Hindlimb muscle (tissue), 1 donor: ENCODE measurements around the gene ABLIM3. TPM values are rescaled to one million over a fixed set of nuclear protein-coding genes. Genes with fewer than 3 reads are reported as not detected.
"Not testable (repeated sequence)": the region's sequence is repeated elsewhere in the genome, so short reads cannot be mapped to it uniquely, and the experiment has no call there.

Source experiments
- DNase-seq: peaks from one replicate; pipeline ENCODE4 v3.0.0-alpha.2; 2013
- polyA plus RNA-seq: library from polyadenylated mRNA; unstranded; fragments of 120-200 nt; gene quantifications from one replicate; pipeline ENCODE4 v1.2.1, GENCODE V29; 2013; ENCODE audit not compliant: insufficient read length

Gene ABLIM3
- polyA plus RNA-seq, 1 donor = 91.2 TPM

DNA sequence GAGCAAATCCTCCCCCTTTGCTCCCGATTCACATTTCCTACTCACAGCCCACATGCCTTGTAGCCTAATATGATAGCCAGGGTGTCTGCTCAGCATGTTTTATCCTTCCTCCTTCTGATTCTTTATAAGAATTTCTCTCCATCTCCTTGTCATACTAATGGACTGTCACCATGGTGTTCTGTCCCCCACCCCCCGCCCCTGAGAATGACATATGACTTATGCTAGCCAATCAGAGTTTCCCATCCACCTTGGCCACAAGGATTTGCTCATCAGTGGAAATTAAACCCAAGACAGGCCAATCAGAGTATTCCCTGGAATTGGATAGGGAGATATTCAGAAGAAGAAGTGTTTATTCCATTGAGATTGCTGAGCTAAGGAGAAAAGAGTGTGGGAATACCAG, 16.0 kb downstream of the ABLIM3 start:
- DNase-seq = no peak

DNA sequence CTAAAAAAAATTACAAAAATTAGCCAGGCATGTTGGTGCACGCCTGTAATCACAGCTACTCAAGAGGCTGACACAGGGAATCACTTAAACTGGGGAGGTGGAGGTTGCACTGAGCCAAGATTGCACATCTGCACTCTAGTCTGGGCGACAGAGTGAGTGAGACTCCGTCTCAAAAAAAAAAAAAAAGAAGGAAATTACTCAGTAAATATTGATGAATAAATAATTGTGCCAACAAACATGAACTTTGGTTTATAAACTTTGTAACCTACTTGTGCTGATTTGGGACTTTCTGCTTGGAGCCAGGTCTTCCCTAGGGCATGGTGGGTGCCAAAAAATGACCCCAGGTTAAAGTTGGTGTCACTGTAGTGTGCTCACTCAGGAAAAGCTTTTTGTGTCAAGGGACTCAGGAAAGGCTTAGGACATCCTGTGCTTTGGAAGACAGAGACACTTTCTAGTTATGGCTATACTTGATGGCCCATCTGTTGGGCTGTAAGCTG, 19.0 kb downstream of the ABLIM3 start:
- DNase-seq = no peak

DNA sequence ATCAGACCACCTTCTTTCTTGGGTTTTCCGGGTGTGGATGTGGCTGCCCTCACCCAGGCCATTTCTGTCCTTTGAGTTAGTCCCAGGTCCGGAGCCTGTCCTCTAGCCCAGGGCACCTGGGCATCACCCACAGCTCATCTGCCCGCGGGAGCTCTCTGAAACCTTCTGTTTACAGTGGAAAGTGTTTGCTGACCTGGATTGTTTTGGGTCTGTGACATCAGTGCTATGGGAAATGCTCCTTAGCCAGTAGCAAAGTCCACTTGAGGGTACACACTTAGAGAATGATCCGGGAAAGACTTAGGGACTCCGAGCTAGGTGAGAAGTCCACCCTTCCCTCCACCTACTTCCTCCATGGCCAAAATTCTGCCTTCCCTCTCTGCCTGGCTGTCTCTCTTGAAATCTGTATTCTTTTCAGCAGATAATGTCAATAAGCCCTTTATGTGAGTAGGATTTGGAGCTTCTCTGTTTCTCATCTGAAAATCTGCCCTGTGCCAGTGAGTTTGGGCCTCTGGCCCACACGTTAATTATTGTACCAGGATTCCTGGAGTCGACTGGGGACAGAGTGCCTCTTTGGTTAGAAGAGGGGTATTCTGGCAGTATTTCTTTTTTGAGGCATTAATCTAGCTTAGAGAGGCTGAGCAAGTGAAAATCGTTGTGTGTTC, 19.9 kb downstream of the ABLIM3 start:
- no peak for DNase-seq

DNA sequence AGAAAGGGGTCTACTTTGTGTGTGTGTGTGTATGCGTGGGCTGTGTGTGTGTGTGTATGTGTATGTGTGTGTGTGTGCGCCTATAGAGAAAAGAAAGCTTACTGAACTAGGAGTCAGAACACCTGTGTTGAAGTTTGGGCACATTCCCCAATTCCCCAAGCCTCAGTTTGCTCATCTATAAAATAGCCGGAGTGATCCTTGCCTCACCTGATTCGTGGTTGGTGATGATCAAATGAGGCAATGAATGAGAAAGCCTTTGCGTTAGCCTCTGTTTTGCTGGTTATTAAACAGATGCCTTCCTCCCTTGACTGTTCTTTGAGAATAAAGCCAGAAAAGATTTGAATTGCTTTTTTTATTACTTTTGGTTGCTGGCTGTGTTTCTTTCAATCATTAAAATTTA, 20.6 kb downstream of the ABLIM3 start:
- no peak for DNase-seq

DNA sequence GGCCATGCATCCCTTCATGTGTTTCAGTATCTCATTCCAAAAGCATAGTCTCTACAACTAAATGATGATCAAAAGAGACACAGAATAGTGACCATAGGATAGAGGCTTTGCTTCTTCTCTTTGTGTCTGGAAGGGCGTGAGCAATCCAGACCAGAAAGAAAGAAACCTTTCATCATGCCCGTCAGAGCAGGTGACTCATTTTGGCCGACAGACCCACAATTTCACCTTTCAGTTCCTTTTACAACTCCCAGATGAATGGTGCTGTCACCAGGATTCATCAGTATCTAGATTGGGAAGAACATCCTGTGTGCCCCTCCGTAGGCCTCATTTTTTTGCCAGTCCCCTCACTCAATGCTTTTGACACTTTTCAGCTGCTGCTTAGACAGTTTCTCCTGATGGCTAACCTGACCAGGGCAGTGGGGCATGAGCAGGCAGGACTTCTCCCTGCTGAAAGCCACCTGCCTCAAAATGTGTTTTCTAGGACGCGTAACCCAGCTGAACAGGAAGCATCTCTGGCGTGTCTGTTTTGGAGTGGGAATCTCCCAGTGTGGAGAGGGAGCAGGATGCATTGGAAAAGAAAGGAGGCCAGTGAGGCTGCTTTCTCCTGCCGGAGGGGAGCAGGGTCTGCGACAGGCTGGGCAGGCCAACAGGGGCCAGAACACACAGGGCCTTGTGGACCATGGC, 21.2 kb downstream of the ABLIM3 start:
- no peak for DNase-seq

DNA sequence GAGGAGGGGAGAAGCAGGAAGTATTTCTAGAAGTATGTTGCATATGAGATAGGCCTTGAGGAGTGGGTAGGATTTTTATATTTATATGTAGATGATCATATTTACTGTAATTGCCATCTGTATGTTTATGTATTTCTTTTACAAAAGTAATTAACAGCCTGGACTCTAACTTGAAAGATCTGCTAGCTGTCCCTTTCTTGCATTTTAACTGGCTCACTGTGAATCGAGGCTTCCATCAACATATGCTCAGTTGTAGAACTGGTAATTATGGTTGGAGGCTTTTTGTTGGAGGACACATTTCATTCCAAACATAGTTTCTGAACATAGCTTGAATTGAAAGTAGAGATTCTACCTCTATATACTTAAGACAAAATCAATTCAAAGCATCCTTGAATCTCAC, 23.4 kb downstream of the ABLIM3 start:
- DNase-seq = no peak

DNA sequence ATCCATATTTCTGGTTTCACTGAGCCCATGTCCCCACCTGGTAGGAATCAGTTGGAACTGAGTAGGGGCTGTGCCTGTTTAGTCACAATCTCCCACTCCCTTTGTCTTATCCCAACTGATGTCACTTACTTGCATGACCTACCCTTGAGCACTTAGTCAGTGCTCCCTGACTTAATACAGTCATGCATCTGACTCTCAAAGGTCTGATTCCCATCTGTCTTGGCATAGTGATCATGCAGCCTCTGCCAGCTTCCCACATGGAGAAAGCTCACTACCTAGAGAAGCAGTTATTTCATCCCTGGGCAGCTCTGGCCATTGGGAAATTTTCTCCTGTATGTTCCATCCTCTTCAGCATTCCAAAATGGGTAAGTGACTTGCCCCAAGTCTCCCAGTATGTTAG, 24.8 kb downstream of the ABLIM3 start:
- no peak for DNase-seq

DNA sequence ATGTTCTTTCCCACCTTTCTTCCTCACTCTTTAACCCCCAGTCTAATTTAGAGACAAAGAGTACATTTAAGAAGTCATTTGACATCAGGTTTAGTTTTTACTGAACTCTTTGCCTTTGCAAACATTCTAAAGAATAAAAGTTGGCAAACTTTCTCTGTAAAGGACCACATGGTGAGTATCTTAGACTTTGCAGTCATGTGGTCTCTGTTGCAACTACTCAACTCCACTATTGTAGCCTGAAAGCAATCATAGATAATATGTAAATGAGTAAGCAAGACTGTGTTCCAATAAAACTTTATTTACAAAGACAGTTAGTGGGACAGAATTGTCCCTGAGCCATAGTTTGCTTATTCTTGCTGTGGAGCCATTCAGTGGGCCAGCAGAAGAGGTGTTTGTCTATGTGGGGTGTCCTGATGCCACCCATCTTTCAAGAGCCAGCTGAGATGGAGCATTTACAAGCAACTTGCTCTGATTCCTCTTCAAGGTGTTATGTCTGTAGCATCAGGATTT, 25.4 kb downstream of the ABLIM3 start:
- DNase-seq = no peak

DNA sequence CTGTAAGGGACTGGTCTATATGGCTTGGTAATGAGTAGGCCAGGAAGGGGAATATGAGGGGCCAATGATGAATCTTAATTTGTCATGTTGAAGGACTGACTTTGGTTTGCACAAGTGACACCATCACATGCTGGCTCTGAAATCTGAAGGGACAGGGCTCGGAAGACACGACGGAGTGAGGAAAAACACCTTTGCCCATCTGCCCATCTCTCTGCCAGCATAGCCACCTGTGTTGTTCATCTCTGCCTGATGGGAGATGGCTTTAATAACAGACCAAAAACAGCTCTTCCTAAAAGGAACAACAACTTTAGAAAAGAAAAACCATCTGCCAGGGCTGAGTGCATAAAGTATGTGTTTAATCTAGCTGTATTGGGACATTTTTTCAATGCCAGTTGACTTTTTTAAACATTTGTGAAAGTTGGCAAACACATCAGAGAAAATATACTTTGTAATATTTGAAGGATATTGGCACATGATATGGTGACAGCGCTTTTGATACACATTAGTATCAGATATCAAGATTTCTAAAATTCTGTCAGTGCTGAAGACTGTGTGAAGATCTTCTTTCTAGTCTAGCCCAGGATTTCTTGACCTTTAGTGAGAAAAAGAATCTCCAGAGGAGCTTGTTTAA, 27.1 kb downstream of the ABLIM3 start:
- no peak for DNase-seq

DNA sequence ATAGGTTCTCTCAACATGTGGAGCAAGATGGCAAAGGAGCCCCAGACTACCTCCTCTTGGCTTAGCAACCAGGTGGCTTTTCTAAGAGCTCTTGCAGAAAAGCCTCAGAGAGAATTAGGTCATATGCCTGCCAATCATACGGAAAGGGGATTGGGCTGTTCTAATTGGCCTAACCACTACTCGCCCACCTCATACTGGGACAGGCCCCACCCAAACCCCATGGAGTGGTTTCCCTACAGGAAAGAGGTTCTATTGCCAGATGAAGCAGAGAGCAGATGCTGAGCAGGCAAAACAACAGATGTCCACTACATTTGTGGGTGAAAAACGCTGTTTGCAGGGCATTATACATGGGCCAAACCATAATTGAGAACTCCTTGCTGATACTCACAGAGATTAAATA, 29.0 kb downstream of the ABLIM3 start:
- DNase-seq = no peak

DNA sequence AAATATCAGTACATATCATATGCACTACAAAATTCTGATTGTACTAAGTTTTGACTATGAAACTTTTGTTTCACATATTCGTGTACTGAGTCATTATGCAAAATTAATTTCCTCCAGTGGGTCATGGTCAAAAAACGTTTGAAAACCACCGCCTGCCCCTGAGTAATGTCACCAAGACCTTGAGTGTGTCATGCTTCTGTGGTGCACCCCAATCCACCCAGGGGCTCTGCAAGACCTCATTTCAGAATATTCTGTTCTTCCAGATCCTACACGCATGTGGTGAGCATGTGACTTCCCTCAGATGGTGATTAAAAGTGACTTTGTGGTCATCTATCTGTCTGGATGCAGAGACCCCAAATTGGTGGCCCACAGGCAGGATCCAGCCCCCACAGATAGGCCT, 31.0 kb downstream of the ABLIM3 start:
- DNase-seq = no peak

DNA sequence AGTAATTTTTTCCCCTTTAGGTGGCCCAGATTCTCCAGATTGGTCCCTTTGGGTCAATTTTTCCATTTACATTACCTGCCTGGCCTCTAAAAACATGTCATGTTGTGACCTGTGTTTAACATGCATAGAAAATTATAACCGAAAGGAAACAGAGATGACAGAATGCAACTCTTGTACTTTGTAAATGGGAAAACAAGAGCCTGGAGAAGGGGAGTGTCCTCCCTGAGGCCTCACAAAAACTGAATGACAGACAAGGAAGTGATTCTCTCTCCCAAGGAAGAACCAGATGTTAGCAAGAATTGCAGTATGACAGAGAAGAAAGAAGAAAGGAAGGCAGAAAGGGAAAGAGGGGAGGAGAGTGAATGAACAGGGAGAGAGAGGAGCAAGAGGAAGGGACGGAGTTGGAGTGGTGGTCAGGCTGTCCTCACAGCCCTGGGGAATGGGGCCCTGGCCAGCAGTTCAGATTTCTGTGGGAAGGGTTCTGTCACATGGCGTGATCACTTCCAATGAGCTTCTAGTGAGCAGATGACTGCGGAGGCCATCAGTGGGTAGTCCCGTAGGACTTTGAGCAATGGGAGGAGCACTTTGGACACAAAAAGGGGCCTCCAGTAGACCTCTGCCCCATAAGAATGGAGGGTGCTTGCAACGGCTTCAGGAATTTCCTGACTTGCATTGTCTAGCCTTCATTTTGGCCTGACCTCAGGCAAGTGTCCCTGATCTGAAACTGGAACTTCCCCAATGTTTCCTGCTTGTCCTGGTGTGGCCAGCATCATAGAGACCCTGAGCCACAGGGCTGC, 31.6 kb downstream of the ABLIM3 start:
- DNase-seq = no peak

DNA sequence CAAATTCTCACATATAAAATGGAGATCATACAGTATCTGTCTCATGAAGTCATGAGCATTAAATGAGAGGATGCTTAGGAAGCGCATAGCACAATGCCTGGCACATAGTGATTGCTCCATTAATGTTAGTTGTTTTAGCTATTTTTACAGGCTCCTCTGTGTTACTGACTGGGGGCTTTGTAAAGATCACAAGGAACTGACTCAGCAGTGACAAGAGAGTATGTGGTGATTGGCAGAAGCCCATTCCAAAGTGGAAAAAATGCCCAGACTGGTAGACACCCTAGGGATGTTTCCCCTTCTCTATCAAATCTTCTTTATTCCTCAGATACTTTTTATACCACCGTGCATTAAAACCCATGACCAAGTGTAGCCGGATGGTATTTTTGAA, 33.5 kb downstream of the ABLIM3 start:
- no peak for DNase-seq

DNA sequence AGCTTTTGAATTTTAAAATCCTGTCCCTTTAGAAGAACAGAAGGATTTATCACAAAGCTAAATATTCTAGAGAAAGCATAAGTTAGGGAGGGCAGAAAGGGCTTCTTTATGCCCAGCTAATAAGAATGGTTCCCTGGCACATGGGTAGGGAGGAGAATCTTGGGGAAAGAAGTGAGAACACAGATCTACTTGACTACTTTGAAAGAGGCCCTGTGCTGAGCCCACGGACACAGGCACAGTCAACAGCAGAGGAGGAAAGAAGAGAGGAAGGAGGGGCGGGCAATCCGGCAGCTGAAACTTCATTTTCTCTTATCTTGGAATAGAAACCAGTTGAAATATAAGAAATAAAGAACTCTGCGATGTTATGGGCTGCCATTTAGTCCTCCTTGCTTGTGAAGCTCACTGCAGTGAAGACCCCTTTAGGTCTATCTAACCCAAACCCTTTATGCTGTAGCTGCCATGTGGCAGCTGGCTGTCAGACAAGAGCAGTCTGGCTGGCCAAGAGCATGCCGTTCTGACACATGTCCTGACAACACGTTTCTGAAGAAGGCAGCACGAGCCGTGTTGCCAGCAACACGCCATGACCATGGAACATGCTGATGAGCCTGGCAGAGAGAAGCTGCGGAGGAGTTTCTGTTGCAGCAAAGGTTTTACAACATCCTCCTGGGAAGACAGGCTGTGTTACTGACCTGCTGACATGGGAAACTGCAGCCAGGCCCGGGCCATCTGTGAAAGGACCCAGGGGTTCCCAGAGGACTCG, 34.2 kb downstream of the ABLIM3 start:
- DNase-seq = no peak

DNA sequence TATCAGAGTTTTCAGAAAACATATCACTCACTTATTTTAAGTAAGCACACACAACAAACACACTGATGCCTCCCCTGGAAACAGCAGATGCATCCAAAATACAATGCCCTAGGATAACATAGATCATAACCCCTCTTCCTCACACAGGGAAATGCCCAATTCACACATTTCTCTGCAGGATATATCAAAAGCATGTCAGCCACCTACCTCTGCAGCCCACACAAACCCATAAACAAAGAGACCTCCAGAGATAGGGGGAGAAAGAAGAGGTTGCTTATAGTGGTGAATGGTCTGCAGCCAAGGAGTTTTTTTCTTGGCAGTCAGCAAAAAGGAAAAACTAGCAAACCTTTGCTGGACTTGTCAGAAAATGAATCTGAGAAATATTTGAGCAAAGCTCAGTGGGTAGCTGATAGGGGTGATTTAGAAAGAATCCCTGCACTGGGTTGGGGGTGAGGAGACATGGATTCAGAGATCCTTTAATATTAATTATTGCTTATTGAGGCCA, 36.1 kb downstream of the ABLIM3 start:
- no peak for DNase-seq

DNA sequence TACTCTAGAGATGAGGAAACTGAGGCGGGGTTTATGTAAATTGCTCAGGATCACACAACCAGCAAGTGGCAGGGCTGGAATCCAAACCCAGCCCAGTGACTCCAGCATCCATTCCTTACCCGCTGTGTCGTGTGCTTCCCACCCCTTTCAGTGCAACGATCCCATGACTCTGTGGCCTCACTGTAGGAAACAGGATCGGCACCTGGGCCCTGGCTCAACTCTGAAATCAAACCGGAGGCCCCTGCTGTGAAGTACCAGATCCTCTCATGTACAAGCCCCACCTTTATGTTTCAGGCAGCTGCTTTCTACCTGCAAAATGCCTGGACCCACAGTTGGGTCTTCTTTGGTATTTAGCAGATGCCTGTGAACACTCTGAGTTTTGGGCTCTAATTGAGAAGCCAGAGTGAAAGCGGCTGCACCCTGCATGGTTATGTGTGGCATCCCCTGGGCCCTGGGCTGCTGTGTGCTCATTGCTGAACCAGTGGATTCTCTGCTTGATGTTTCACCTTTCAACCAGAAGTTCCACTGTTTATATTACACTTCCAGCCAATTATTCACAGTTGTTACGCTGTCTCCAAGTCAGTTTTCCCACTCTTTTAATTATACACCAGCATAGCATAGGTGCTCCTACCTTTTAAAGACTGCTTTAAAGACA, 36.7 kb downstream of the ABLIM3 start:
- DNase-seq = no peak

DNA sequence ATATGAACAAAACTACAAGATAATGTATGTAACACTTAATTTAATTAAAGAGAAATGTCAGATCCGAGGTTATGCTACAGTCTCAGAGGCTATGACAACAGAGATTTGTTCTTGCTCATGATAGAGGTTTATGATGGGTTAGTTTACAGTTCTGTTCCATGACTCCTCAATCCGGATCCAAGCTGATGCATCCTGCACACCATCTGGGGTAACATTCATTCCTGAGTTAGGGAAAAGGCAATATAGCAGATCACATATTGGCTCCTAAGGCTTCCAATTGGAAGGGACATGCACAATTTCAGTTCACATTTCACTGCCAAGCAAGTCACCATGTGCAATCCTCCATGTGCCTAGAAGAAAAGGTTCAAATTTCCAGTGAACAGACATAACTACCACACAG, 40.4 kb downstream of the ABLIM3 start:
- DNase-seq = no peak

DNA sequence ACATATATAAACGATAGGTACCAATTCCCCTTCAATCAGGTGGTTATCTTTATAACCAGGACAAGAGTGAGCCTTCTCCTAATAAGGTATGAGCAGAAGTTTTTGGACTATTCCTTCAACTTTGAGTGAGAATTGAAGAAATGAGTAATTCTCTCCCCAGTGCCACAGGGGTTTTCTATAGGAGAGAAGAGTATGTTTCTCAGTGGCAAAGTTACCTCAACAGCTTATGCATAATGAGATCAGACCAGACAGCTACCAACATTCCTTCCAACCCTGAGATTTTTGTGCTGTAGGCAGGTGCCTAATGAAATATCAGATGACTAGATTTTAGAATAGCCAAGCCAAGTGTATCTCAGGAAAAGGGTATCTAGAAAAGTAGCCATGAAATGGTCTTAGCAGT, 40.9 kb downstream of the ABLIM3 start:
- DNase-seq = no peak

DNA sequence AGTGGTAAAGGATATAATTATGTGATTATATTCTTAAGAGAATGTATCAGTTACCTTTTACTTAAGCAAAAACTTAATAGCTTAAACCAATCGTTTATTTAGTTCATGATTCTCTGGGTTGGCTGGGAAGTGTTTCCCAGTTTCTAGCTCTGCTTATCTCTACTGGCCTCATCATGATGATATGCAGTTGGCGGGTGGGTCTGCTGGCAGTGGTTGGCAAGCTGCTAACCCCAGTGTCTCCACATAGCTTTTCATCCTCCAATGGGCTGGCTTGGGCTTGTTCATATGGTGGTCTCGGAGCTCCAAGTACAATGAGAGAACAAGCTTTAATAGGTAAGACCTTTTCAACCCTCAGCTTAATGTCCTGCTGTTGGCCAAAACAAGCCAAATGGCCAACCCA, 43.8 kb downstream of the ABLIM3 start:
- DNase-seq = no peak

DNA sequence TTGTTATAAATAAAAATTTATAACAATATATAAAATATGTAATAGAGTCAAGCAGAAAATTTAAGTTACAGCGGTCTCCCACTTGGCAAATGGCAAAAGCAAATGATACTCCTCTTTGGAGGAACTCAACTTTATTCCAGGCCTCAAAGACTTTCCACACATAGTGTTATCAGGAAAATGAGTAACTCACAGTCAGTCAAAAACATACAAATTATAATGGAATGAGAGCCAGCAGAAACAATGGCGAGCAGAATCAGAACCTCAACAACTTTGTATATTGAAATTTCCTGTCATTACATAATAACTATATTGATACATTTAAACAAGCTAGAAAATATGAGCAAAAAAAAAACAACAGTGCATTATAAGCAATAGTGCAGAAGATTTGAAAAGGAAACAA, 45.2 kb downstream of the ABLIM3 start:
- no peak for DNase-seq

DNA sequence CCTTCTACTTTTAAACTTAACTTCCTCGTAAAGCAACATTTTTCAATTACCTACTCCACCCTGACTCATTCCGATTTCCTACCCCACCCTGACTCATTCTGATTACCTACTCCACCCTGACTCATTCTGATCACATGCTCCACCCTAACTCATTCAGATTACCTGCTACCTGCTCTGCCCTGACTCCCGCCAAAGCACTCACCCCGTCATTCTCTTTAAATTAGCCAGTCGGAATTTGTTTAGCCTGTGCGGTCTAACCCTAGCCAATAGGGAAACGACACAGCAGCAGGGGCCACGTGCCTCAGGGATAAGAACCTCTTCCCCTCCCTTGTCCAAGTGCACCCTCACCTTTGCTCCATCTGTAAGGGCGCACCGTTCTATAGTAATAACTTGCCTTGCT, 46.3 kb downstream of the ABLIM3 start:
- DNase-seq = not testable (repeated sequence)
